Measurements from ENCODE around the gene RGS10.

Gene RGS10

GRCh38 chr10:119515511-119516045, 26.9 kb downstream of the RGS10 start:
- peaks cover 80% of the 10 kb centered on the region for H3K4me1 Mint-ChIP-seq
- H3K27ac Mint-ChIP-seq, result peak overlapping the region; percentile 68
- peak overlapping the region; percentile 23 for H3K4me3 Mint-ChIP-seq
- H3K27me3 Mint-ChIP-seq, result no peaks in the 10 kb centered on the region
- H3K36me3 Mint-ChIP-seq, result peaks cover 16% of the 10 kb centered on the region
- H3K9me3 Mint-ChIP-seq, result no peaks in the 10 kb centered on the region

DNA sequence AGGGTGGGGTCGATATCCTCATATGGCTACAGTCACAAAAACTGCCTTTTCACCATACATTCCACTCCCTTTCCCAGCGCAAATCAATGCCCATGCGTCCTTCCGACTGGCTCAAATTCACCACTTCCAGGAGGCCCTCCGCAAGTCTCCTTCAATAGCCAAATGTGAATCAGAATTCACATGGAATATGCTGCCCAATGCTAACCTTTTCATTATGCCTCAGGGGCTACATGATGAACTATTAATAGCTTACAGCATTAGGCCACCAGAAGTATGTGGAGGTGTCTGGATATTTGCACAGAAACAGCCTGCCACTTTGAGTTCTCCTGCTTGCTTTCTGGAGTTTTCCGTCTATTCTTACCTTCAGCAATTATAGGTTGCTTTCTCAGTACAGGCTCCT, 27.7 kb downstream of the RGS10 start:
- Mint-ChIP-seq H3K27ac (no peak overlapping the region), H3K36me3 (peaks cover 20% of the 10 kb centered on the region), H3K4me3 (no peak overlapping the region), H3K9me3 (no peaks in the 10 kb centered on the region), H3K4me1 (peaks cover 79% of the 10 kb centered on the region), H3K27me3 (no peaks in the 10 kb centered on the region)

DNA sequence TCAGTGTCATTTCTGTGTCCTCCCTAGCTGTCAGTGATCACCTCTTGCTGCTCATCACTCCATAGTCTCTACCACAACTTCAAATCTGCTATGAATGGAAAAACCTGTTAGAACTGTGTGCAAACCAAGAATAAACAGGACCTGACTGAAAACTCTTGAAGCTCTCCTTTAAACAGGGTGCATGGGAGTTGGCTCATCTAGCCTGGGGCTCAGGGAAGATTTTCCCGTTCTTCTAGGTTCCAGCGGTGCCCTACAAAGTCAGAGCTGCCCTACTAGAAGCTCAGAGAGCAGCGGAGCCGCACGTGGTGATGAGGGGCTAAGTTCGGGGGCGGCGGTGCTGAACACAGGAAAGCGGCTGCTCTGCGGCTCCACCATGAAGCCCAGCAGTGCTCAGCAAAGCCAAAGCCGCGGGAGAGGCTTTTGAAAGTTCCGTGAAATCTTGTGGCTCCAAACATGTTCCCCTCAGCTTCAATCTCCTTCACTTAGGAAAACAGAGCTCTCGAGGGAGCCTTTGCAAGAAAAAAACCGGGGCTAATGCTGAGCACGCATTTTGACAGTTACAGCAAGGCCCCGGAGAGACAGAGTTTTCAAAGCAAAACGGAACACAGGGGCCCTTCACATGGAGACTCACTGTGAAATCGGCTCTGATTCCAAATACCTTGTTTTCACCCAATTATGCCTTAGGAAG, 30.5 kb downstream of the RGS10 start:
- Mint-ChIP-seq H3K27ac (peak overlapping the region; percentile 75), H3K4me3 (peak overlapping the region; percentile 64), H3K27me3 (no peaks in the 10 kb centered on the region), H3K36me3 (peaks cover 22% of the 10 kb centered on the region), H3K9me3 (no peaks in the 10 kb centered on the region), H3K4me1 (peaks cover 64% of the 10 kb centered on the region)

- peak overlapping the region; percentile 63 for H3K27ac Mint-ChIP-seq
These were observed 32.5 kb downstream of the RGS10 start for GRCh38 chr10:119509909-119510451.

DNA sequence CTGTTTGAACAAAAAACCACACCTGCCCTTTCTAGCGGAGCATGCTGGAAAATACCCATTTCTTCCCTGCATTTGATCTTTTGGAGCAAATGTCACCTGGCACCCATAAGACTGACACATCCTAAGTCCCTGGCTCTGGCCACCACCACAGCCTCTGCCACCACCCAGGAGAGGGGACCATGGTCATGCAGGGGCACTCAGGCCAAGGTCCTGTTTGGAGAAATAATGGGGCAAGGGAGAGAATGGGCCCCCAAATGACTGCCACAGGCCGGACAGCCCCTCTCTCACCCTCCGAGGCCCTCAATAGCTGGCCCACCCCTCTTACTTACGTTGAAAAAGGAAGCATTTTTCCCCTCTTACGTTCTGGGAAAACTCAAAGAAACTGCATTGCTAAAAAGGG, 35.4 kb downstream of the RGS10 start:
- H3K9me3 Mint-ChIP-seq, result no peaks in the 10 kb centered on the region
- H3K4me3 Mint-ChIP-seq, result peak overlapping the region; percentile 53
- H3K4me1 Mint-ChIP-seq, result peaks cover 82% of the 10 kb centered on the region
- H3K36me3 Mint-ChIP-seq, result peaks cover 31% of the 10 kb centered on the region
- no peaks in the 10 kb centered on the region for H3K27me3 Mint-ChIP-seq
- H3K27ac Mint-ChIP-seq, result peak overlapping the region; percentile 57

More at GRCh38 chr10:119509909-119510451, 32.5 kb downstream of the RGS10 start:
- H3K27me3 Mint-ChIP-seq, result no peaks in the 10 kb centered on the region
- H3K36me3 Mint-ChIP-seq, result peaks cover 24% of the 10 kb centered on the region
- no peak overlapping the region for H3K4me3 Mint-ChIP-seq
- H3K9me3 Mint-ChIP-seq, result no peaks in the 10 kb centered on the region
- H3K4me1 Mint-ChIP-seq, result peaks cover 65% of the 10 kb centered on the region

DNA sequence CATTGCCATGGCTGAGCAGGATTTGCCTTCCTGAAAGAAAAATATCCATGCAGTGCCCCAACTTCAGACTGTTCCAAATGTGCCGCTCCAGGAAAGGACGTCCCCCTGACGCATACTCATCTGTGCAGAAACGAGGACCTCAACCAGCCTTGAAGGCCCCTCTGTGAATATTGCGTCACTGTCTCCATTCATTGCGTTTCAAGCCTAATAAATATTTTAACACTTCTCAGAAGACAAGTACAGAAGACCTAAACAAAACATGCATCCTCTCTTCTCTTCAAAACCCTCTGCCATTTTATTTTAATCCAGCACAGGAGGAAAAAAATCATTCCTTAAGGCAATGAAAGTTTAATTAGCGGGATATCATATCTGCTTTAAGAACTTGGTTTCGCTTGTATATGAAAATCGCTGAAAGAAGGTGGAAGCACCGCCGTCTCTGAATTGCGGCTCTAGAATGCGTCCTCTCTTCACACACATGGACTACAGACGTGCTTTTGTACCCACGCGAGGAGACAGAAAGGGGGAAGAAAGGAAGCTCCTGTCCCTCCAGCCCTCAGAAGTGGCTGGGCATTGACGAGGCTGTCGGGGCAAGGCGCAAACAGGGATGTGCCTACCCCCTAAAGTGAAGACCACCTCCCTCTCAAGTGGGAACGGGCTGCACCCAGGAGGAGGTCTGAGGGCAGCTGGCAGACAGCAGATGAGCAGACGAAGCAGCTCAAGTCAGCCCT, 36.8 kb downstream of the RGS10 start:
- Mint-ChIP-seq H3K9me3 (no peaks in the 10 kb centered on the region), H3K27ac (peak overlapping the region; percentile 93), H3K27me3 (no peaks in the 10 kb centered on the region), H3K4me3 (peak overlapping the region; percentile 64), H3K4me1 (peaks cover 80% of the 10 kb centered on the region), H3K36me3 (peaks cover 29% of the 10 kb centered on the region)

- peak overlapping the region; percentile 34 for H3K4me3 Mint-ChIP-seq
- H3K27me3 Mint-ChIP-seq, result no peaks in the 10 kb centered on the region
- peak overlapping the region; percentile 56 for H3K27ac Mint-ChIP-seq
- no peaks in the 10 kb centered on the region for H3K9me3 Mint-ChIP-seq
- peaks cover 80% of the 10 kb centered on the region for H3K4me1 Mint-ChIP-seq
- H3K36me3 Mint-ChIP-seq, result peaks cover 29% of the 10 kb centered on the region
These were observed 37.4 kb downstream of the RGS10 start for GRCh38 chr10:119505131-119505551.

DNA sequence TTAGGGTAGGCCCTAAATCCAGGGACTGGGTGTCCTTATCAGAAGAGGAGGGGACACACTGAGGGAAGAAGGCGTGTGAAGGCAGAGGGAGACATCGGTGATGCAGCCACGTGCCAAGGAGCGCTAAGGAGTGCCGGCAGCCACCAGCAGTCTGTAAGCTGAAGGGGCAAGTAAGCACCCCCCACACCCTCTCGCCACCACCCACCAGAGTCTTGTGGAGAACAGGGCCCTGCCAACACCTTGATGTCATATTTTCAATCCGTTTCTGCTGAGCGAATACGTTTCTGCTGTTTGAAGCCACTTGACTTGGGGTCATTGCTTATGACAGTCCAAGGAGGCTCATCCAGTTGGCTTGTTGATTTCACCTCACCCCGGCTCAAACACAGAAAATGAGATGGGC, 37.9 kb downstream of the RGS10 start:
- peak overlapping the region; percentile 34 for H3K4me3 Mint-ChIP-seq
- H3K27me3 Mint-ChIP-seq, result no peaks in the 10 kb centered on the region
- H3K36me3 Mint-ChIP-seq, result peaks cover 28% of the 10 kb centered on the region
- peaks cover 82% of the 10 kb centered on the region for H3K4me1 Mint-ChIP-seq
- no peaks in the 10 kb centered on the region for H3K9me3 Mint-ChIP-seq
- peak overlapping the region; percentile 56 for H3K27ac Mint-ChIP-seq

DNA sequence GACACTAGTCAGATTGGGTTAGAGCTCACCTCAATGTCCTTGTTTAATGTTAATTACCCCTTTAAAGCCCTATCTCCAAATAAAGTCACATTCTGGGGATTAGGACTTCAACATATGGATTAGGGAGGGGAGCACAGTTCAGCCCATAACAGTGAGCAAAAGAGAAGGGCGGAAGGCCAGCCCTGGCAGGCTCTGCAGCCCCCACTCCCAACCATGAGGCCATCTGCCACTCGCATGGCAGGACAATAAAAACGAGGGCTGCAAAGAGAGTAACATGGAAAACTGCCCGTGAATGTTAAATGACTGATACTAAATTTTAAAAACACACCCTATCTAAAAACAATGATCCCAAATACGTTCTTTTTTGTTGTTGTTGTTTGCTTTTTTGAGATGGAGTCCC, 38.7 kb downstream of the RGS10 start:
- Mint-ChIP-seq H3K27me3 (no peaks in the 10 kb centered on the region), H3K9me3 (no peaks in the 10 kb centered on the region), H3K4me1 (peaks cover 90% of the 10 kb centered on the region), H3K36me3 (peaks cover 33% of the 10 kb centered on the region), H3K4me3 (peak overlapping the region; percentile 34), H3K27ac (peak overlapping the region; percentile 56)

GRCh38 chr10:119502618-119503155, 39.8 kb downstream of the RGS10 start:
- no peaks in the 10 kb centered on the region for H3K9me3 Mint-ChIP-seq
- H3K27me3 Mint-ChIP-seq, result no peaks in the 10 kb centered on the region
- peak overlapping the region; percentile 82 for H3K4me3 Mint-ChIP-seq
- peak overlapping the region; percentile 99 for H3K27ac Mint-ChIP-seq
- H3K36me3 Mint-ChIP-seq, result peaks cover 34% of the 10 kb centered on the region
- peaks cover 93% of the 10 kb centered on the region for H3K4me1 Mint-ChIP-seq

DNA sequence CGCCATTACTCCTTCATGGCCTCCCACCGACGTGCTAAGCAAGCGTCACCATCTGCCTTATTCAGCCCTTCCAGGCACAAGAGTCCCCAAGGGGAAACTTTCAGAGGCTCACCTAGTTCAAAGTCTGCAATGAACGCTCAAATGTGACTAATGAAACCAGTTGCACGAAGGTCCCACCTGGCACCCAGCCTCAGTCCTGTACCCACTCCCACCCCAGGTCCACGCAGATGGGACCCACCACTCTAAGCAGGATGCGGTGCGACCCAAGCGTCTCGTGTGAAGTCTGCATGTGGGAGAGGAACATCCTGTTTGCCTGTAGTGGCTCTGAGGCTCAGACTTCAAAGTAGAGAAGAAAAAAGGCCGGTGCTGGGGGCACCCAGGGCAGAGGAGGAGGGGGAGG, 40.3 kb downstream of the RGS10 start:
- Mint-ChIP-seq H3K36me3 (peaks cover 33% of the 10 kb centered on the region), H3K4me1 (peaks cover 93% of the 10 kb centered on the region)

GRCh38 chr10:119501690-119502089, 40.8 kb downstream of the RGS10 start:
- Mint-ChIP-seq H3K27me3 (no peaks in the 10 kb centered on the region), H3K27ac (peak overlapping the region; percentile 99), H3K36me3 (peaks cover 28% of the 10 kb centered on the region), H3K9me3 (no peaks in the 10 kb centered on the region), H3K4me3 (peak overlapping the region; percentile 82), H3K4me1 (peaks cover 93% of the 10 kb centered on the region)

More for the DNA sequence above, 40.3 kb downstream of the RGS10 start:
- Mint-ChIP-seq H3K27ac (peak overlapping the region; percentile 99), H3K9me3 (no peaks in the 10 kb centered on the region), H3K4me3 (peak overlapping the region; percentile 82), H3K27me3 (no peaks in the 10 kb centered on the region)

GRCh38 chr10:119500821-119501220, 41.7 kb downstream of the RGS10 start:
- H3K27ac Mint-ChIP-seq, result peak overlapping the region; percentile 98

GRCh38 chr10:119500123-119500795, 42.3 kb downstream of the RGS10 start:
- peaks cover 91% of the 10 kb centered on the region for H3K4me1 Mint-ChIP-seq
- H3K9me3 Mint-ChIP-seq, result no peaks in the 10 kb centered on the region
- no peaks in the 10 kb centered on the region for H3K27me3 Mint-ChIP-seq
- peak overlapping the region; percentile 98 for H3K27ac Mint-ChIP-seq
- peaks cover 28% of the 10 kb centered on the region for H3K36me3 Mint-ChIP-seq
- H3K4me3 Mint-ChIP-seq, result peak overlapping the region; percentile 79

More at GRCh38 chr10:119500821-119501220, 41.7 kb downstream of the RGS10 start:
- Mint-ChIP-seq H3K36me3 (peaks cover 28% of the 10 kb centered on the region), H3K9me3 (no peaks in the 10 kb centered on the region), H3K4me3 (peak overlapping the region; percentile 79), H3K4me1 (peaks cover 93% of the 10 kb centered on the region), H3K27me3 (no peaks in the 10 kb centered on the region)

GRCh38 chr10:119499677-119500002, 42.9 kb downstream of the RGS10 start:
- H3K27me3 Mint-ChIP-seq, result no peaks in the 10 kb centered on the region

More at GRCh38 chr10:119499677-119500002, 42.9 kb downstream of the RGS10 start:
- Mint-ChIP-seq H3K27ac (peak overlapping the region; percentile 99), H3K4me1 (peaks cover 91% of the 10 kb centered on the region), H3K9me3 (no peaks in the 10 kb centered on the region), H3K4me3 (peak overlapping the region; percentile 79), H3K36me3 (peaks cover 25% of the 10 kb centered on the region)

All from activated naive CD4-positive, alpha-beta T cell treated with anti-CD3 and anti-CD28 coated beads, Interleukin-2, amount 50 U/mL, for 24 hours (primary cell).